ENCODE data around the gene SEL1L3. TPM values are rescaled to one million over a fixed set of nuclear protein-coding genes. Genes with fewer than 3 reads are reported as not detected.

SEL1L3 gene
- total RNA-seq, 6 experiments from 2014 or later, result 5.0 to 33.6 (median 13.3) TPM

DNA sequence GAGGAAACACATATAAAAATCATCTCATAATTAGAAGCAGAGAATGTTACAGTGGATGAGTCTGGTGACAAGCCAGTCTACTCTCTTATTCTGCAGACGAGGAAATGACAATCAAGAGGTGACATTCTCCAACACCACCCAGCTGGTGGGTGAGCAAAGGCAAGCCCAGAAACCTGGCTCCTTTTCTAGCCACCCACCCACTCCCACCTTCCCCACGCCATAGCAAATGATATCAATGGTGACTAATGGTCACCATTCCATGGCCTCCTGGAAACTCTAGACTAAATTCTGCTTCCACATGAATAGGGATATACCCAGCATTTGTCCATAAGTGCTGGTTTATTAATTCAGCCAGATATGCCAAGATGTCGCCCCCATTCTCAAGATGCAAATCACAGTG is 10.7 kb downstream of the SEL1L3 start:
- no peaks in the 10 kb centered on the region for H3K36me3 ChIP-seq
- no peaks in the 10 kb centered on the region for H3K27me3 ChIP-seq
- TF ChIP-seq, protein P1, sequence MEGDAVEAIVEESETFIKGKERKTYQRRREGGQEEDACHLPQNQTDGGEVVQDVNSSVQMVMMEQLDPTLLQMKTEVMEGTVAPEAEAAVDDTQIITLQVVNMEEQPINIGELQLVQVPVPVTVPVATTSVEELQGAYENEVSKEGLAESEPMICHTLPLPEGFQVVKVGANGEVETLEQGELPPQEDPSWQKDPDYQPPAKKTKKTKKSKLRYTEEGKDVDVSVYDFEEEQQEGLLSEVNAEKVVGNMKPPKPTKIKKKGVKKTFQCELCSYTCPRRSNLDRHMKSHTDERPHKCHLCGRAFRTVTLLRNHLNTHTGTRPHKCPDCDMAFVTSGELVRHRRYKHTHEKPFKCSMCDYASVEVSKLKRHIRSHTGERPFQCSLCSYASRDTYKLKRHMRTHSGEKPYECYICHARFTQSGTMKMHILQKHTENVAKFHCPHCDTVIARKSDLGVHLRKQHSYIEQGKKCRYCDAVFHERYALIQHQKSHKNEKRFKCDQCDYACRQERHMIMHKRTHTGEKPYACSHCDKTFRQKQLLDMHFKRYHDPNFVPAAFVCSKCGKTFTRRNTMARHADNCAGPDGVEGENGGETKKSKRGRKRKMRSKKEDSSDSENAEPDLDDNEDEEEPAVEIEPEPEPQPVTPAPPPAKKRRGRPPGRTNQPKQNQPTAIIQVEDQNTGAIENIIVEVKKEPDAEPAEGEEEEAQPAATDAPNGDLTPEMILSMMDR (IDR thresholded peaks at IDR 0.05), result no peak
- no peak for TF ChIP-seq POLR2A (IDR thresholded peaks at IDR 0.05)
- 57% methylated on average over 1 of the region's 3 CpGs for WGBS (ENCODE audit: insufficient coverage, low coverage, low lambda C conversion rate, missing lambda C conversion rate)
- no peaks in the 10 kb centered on the region for H3K4me1 ChIP-seq
- no peak for ATAC-seq
- H3K4me3 ChIP-seq, result no peak overlapping the region
- H3K27ac ChIP-seq, result no peak overlapping the region
- intact Hi-C loops (cut with DNase I), result no loop called here
- no peak for DNase-seq
- no peaks in the 10 kb centered on the region for H3K9me3 ChIP-seq

DNA sequence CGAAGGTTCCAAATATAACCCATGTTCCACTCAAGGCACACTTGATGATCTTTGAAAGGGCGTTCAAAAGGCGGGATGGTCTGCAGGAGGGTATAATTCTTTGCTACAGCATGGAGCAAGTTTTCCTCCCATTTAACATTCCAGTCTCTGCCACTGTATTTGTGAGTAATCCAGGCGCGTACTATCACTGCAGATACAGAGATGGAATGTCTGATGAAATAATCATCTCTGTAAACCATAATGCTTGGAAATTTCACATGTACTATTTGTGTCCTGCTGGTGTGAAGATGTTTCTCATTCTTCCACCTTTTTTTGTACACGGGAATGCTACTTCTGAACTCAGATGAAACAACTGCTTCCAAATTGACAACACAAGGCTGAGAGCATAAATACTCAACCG is 15.5 kb downstream of the SEL1L3 start:
- peaks cover 0 to 13% (median 0%) of the 10 kb centered on the region in 4 donors for H3K4me1 ChIP-seq
- ATAC-seq (no peak), DNase-seq (no peak)
- no peaks in the 10 kb centered on the region for H3K36me3 ChIP-seq
- H3K4me3 ChIP-seq, result no peak overlapping the region
- TF ChIP-seq, protein P1 (IDR thresholded peaks at IDR 0.05), result no peak
- no peak for TF ChIP-seq POLR2A (IDR thresholded peaks at IDR 0.05)
- no peaks in the 10 kb centered on the region for H3K27me3 ChIP-seq
- 91% methylated on average over 7 of the region's 7 CpGs for WGBS (ENCODE audit: insufficient coverage, low coverage, low lambda C conversion rate, missing lambda C conversion rate)
- intact Hi-C loops (cut with DNase I), result no loop called here
- H3K9me3 ChIP-seq, result no peaks in the 10 kb centered on the region
- H3K27ac ChIP-seq, result no peak overlapping the region

DNA sequence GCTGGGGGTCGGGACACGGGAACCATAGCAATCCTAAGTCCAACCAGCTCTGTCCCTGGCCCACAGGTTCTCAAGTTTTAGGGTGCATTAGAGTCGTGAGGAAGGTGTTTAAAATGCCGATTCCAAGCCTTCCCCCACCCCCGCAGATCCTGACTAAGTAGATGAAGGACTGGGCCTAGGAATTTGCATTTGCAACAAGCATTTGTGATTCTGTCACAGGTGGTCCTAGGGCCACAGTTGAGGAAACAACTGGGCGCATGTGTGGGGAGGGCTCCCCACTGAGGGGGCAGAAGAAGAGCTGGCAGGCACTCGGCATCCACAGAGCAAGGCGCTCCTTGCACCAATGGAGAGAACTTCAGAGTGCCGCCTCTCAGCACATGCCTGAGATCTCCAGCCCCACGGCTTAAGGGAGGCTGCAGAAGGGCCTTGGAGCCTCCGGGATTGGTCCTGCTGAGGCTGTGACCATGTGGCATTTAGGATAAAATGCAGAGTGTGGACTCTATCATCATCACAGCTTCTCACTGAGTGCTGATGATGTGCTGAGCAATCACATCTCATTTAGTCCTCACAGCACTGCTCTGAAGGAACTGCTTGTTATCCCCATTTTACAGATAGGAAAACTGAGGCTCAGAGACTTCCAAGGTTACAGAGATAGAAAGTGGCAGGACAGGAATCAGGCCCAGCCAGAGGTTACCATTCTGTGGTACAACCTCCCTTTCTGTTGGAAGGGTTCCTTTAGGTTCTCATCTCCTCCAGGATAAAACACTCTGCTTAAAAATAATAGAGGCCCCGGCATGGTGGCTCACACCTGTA is 16.7 kb downstream of the SEL1L3 start:
- no peaks in the 10 kb centered on the region for H3K9me3 ChIP-seq
- TF ChIP-seq POLR2A (IDR thresholded peaks at IDR 0.05), result no peak
- TF ChIP-seq, protein P1 (IDR thresholded peaks at IDR 0.05), result no peak
- no peak overlapping the region for H3K27ac ChIP-seq
- no peaks in the 10 kb centered on the region for H3K27me3 ChIP-seq
- intact Hi-C loops (cut with DNase I), result no loop called here
- 100% methylated on average over 1 of the region's 12 CpGs for WGBS (ENCODE audit: insufficient coverage, low coverage, low lambda C conversion rate, missing lambda C conversion rate)
- no peak for DNase-seq
- H3K36me3 ChIP-seq, result no peaks in the 10 kb centered on the region
- H3K4me1 ChIP-seq, result peaks cover 0 to 13% (median 0%) of the 10 kb centered on the region in 4 donors
- ATAC-seq, result no peak
- H3K4me3 ChIP-seq, result no peak overlapping the region

DNA sequence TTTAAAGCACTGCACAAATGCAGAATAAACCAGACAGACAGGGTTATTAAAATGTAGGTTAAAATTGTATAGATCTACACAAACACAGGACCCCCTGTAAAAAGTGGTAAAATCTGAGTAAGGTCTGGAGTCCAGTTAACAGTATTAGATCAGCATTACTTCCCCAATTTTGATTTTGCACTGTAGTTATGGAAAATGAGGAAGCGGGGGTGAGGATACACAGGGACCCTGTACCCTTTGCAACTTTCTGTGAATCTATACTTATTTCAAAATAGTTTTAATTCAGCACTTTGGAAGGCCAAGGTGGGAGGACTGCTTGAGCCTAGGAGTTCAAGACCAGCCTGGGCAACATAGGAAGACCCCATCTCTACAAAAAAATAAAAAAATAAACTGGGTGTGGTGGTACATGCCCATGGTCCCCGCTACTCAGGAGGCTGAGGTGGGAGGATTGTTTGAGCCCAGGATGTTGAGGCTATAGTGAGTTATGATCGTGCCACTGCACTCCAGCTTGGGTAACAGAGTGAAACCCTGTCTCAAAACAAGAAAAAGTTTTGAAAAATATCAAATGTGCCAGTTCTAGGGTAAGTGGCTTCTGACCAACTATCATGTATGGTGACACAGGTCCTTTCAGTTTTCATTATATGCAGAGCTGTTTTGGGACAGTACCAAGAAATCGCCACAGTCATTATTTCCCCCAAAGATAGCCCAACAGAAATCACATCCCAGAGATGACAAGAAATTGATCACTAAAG is 17.7 kb downstream of the SEL1L3 start:
- peak in 1 of 4 donors; percentile 35 for ATAC-seq
- TF ChIP-seq, protein P1 (IDR thresholded peaks at IDR 0.05), result no peak
- no peak for TF ChIP-seq POLR2A (IDR thresholded peaks at IDR 0.05)

More for the DNA sequence above, 17.7 kb downstream of the SEL1L3 start:
- Histone ChIP-seq H3K4me3 (no peak overlapping the region), H3K36me3 (no peaks in the 10 kb centered on the region), H3K4me1 (peaks cover 0 to 13% (median 0%) of the 10 kb centered on the region in 4 donors), H3K27ac (no peak overlapping the region), H3K9me3 (no peaks in the 10 kb centered on the region), H3K27me3 (no peaks in the 10 kb centered on the region)
- intact Hi-C loops (cut with DNase I), result no loop called here
- WGBS (ENCODE audit: insufficient coverage, low coverage, low lambda C conversion rate, missing lambda C conversion rate), result 82% methylated on average over 4 of the region's 4 CpGs
- DNase-seq, result no peak
